Smooth muscle cell (in vitro differentiated cells): ENCODE measurements around the gene AHDC1. TPM values are rescaled to one million over a fixed set of nuclear protein-coding genes. Genes with fewer than 3 reads are reported as not detected.

Source experiments
- DNase-seq: peaks from one replicate; lab custom pipeline; 2025; ENCODE audit not compliant: unreplicated experiment; lab: John Stamatoyannopoulos, UW
- H2AFZ ChIP-seq: fragments of 200-600 bp; sonication (generic); 2 replicates; pipeline ENCODE4 v1.6.0; 2016; ENCODE audit warnings: antibody characterized with exemption, low read depth, mild to moderate bottlenecking
- H3F3A ChIP-seq: fragments of 200-600 bp; sonication (generic); 2 replicates; pipeline ENCODE4 v1.6.0; 2017; ENCODE audit warnings: antibody characterized with exemption, low read depth
- H3K27ac ChIP-seq: fragments of 200-600 bp; sonication (generic); 2 replicates; pipeline ENCODE4 v1.5.1; 2016; ENCODE audit warnings: low read depth, mild to moderate bottlenecking
- H3K27me3 ChIP-seq: fragments of 200-600 bp; sonication (generic); 2 replicates; pipeline ENCODE4 v1.6.1; 2016; ENCODE audit warnings: low read depth, mild to moderate bottlenecking
- H3K36me3 ChIP-seq: fragments of 200-600 bp; sonication (generic); 2 replicates; pipeline ENCODE4 v1.5.1; 2016; ENCODE audit warnings: low read depth
- H3K4me1 ChIP-seq: fragments of 200-600 bp; sonication (generic); 2 replicates; pipeline ENCODE4 v1.5.1; 2016; ENCODE audit warnings: low read depth
- H3K4me2 ChIP-seq: fragments of 200-600 bp; sonication (generic); 2 replicates; pipeline ENCODE4 v1.6.0; 2016; ENCODE audit warnings: mild to moderate bottlenecking
- H3K4me3 ChIP-seq: fragments of 200-600 bp; sonication (generic); 2 replicates; pipeline ENCODE4 v1.5.1; 2016; ENCODE audit warnings: mild to moderate bottlenecking
- H3K79me2 ChIP-seq: fragments of 200-600 bp; sonication (generic); 2 replicates; pipeline ENCODE4 v1.6.0; 2016; ENCODE audit warnings: low read depth, mild to moderate bottlenecking
- H3K9ac ChIP-seq: fragments of 200-600 bp; sonication (generic); 2 replicates; pipeline ENCODE4 v1.6.0; 2016; ENCODE audit warnings: low read depth
- H3K9me3 ChIP-seq: fragments of 200-600 bp; sonication (generic); replicated peaks from 2 replicates; pipeline ENCODE4 v1.5.1; 2016; ENCODE audit warnings: low read depth
- H4K20me1 ChIP-seq: fragments of 200-600 bp; sonication (generic); 2 replicates; pipeline ENCODE4 v1.6.0; 2016; ENCODE audit warnings: low read depth
- WGBS: methylation state at CpG from one replicate; pipeline ENCODE4 v1.1.7; 2016; ENCODE audit warnings: low lambda C conversion rate; 5-methylcytosine and 5-hydroxymethylcytosine counted together
- polyA plus RNA-seq: library from polyadenylated mRNA; unstranded; fragments of >200 nt; fragmentation: Nextera tagmentation; extraction: Ambion mirVana; gene quantifications from 2 replicates; pipeline ENCODE4 v1.2.1, GENCODE V29; 2016
- total RNA-seq: library from RNA; depleted of rRNA; stranded (reverse); fragments of >200 nt; gene quantifications from 2 replicates; pipeline ENCODE4 v1.2.3, GENCODE V29; 2014
- TF ChIP-seq, protein P1 (sequence below): fragments of 200-600 bp; sonication (generic); IDR thresholded peaks from 2 replicates; pipeline ENCODE4 v1.5.1; 2017; ENCODE audit warnings: borderline replicate concordance, mild to moderate bottlenecking, antibody characterized with exemption; ENCODE audit not compliant: insufficient read depth, poor library complexity, severe bottlenecking

AHDC1 gene
- total and polyA plus RNA-seq, 2 experiments from 2014 or later, result 12.2 TPM

DNA sequence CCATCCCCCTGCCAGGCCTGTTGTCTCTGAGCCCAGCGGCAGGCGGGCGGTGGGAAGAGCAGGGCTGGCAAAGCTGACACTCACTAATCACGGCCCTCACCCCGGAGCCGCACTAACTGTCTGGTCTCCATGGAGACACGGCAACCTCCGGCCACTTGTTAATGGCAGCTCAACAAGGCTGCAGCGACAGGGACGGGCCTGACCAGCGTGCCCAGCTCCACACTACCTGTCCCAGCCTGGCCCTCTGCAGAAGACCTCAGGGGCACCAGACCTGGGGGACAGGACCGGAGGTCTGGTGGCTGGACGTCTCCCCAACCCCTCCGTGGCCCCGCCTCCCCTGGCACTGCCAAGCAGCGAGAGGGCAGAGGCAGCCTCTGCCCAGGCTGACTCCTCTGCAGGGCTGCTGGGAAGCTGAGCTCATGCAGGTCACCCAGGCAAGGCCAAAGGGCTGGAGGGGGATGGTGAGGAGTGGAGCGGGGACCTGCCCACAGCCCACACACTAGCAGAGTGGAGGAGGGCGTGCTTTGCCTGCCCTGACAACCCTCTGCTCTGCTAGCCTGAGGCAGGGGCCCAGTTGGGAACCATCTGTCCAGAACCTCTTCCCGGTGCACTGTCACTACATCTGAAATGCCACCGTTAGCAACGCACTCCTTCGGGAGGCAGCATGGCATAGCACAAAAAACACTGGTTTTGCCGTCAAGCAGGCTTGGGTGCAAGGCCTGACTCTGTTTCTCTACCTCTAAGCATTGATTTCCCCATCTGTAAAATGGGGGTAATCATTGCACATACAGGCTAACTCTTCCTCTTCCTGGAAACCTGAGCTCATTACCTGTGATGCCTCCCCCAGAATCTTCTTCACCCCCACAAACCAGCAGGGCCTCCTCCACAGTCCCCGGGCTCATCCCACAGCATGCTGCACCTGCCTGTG, 84.3 kb downstream of the AHDC1 start:
- H3K79me2 ChIP-seq, result no peaks in the 10 kb centered on the region
- H3K4me2 ChIP-seq, result peak overlapping the region; percentile 54
- H3K27me3 ChIP-seq, result no peaks in the 10 kb centered on the region
- H4K20me1 ChIP-seq, result no peaks in the 10 kb centered on the region
- H3K4me3 ChIP-seq, result no peak overlapping the region
- H3K27ac ChIP-seq, result no peak overlapping the region
- DNase-seq, result no peak
- no peak overlapping the region for H2AFZ ChIP-seq
- TF ChIP-seq, protein P1, sequence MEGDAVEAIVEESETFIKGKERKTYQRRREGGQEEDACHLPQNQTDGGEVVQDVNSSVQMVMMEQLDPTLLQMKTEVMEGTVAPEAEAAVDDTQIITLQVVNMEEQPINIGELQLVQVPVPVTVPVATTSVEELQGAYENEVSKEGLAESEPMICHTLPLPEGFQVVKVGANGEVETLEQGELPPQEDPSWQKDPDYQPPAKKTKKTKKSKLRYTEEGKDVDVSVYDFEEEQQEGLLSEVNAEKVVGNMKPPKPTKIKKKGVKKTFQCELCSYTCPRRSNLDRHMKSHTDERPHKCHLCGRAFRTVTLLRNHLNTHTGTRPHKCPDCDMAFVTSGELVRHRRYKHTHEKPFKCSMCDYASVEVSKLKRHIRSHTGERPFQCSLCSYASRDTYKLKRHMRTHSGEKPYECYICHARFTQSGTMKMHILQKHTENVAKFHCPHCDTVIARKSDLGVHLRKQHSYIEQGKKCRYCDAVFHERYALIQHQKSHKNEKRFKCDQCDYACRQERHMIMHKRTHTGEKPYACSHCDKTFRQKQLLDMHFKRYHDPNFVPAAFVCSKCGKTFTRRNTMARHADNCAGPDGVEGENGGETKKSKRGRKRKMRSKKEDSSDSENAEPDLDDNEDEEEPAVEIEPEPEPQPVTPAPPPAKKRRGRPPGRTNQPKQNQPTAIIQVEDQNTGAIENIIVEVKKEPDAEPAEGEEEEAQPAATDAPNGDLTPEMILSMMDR, result no peak
- H3F3A ChIP-seq, result peaks cover 7% of the 10 kb centered on the region
- H3K9me3 ChIP-seq, result no peaks in the 10 kb centered on the region
- H3K9ac ChIP-seq, result no peak overlapping the region
- 58% methylated on average over 20 of the region's 24 CpGs for WGBS
- H3K36me3 ChIP-seq, result no peaks in the 10 kb centered on the region
- H3K4me1 ChIP-seq, result peaks cover 47% of the 10 kb centered on the region

DNA sequence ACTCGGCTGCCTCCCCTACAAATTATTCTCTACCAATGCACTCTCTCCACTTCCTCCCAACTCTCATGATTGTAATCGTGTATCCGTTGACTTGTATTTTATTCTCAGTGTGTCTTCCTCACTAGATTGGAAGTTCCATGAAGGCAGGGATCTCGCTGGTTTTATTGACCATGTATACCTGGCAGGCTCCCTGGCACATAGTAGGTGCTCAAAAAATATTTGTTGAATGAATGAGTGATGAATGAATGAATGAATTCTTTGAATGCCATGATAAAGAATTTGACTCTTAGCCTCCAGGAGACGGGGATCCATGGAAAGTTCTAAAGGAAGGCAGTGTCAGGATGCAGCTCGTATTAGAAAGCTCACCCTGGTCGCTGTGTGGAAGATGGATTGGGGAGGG, 85.1 kb downstream of the AHDC1 start:
- 87% methylated on average over 7 of the region's 7 CpGs for WGBS
- Histone ChIP-seq H3K79me2 (no peaks in the 10 kb centered on the region), H3K9ac (no peak overlapping the region), H3K4me2 (no peak overlapping the region), H3K9me3 (no peaks in the 10 kb centered on the region), H2AFZ (no peak overlapping the region), H3K4me1 (peaks cover 46% of the 10 kb centered on the region), H3K27me3 (no peaks in the 10 kb centered on the region), H3K4me3 (no peak overlapping the region), H3K27ac (no peak overlapping the region), H4K20me1 (no peaks in the 10 kb centered on the region), H3K36me3 (no peaks in the 10 kb centered on the region), H3F3A (peaks cover 5% of the 10 kb centered on the region)
- TF ChIP-seq, protein P1, result no peak
- DNase-seq, result no peak

DNA sequence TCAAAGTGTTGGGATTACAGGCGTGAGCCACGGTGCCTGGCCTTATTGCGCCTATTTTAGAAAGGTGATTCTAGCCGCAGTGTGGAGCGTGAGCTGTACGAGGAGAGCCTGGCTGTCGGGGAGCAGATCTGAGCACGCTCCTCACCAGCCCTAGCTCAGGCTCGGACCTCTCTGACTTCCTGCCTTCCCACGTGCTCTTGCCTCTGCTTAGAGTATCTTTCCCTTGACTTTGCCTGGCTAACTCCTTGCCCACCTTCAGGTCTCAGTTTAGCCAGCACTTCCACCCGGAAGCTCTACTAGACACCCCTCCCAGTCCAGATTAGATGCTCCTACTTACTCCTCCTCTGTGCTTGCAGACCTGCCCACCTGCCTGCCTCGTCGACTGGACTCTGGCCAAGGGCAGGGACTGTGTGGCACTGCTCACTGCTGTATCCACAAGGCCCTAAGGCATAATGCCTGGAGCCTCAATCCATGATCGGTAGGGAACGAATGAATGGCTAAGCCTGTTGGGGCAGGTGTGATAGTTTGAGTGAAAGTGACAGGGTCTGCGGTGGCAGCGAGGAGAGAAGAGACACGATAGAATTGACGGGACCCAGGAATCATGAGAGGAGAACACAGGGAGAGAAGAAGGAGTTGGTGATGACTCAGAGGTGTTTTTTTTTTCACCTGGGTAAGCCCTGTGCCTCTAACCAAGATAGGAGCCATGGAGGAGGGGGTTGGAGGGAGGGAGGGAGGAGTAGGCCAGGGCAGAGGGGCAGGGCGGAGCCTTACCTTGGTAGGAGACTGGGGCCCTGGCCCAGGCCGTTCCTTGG, 85.8 kb downstream of the AHDC1 start:
- no peaks in the 10 kb centered on the region for H3K79me2 ChIP-seq
- H3K9ac ChIP-seq, result no peak overlapping the region
- TF ChIP-seq, protein P1, result no peak
- no peaks in the 10 kb centered on the region for H3K9me3 ChIP-seq
- H3K27me3 ChIP-seq, result no peaks in the 10 kb centered on the region
- H4K20me1 ChIP-seq, result no peaks in the 10 kb centered on the region
- no peaks in the 10 kb centered on the region for H3K36me3 ChIP-seq
- WGBS, result 71% methylated on average over 20 of the region's 21 CpGs
- H3K4me3 ChIP-seq, result no peak overlapping the region
- no peak overlapping the region for H3K4me2 ChIP-seq
- H2AFZ ChIP-seq, result no peak overlapping the region
- no peak for DNase-seq
- no peak overlapping the region for H3K27ac ChIP-seq
- H3F3A ChIP-seq, result peaks cover 5% of the 10 kb centered on the region
- H3K4me1 ChIP-seq, result peaks cover 39% of the 10 kb centered on the region
